ENCODE data around the gene SH3TC1.

The SH3TC1 gene

DNA sequence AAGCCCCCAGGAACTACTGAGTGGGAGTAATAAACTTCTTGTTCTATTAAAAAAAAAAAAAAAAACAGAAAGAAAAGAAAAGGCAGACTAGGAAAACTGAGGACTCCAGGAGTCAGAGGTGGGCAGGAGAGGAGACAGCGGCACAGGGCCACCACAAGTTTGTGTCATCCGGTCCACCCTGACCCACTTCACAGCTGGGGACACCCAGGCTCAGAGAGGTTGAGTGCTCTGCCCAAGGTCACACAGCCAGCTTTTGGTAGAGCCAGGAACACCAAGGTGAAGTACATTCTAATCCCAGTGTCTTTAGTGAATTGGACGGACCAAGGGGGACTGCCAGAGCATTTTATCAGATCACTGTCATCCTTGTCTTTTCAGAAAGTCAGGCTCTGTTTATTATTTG, 24.1 kb upstream of the SH3TC1 start:
- no peak overlapping the region for H3K4me3 ChIP-seq (ENCODE audit: low read length)
- no peak for DNase-seq (ENCODE audit: low read depth)
- TF ChIP-seq, protein P1, sequence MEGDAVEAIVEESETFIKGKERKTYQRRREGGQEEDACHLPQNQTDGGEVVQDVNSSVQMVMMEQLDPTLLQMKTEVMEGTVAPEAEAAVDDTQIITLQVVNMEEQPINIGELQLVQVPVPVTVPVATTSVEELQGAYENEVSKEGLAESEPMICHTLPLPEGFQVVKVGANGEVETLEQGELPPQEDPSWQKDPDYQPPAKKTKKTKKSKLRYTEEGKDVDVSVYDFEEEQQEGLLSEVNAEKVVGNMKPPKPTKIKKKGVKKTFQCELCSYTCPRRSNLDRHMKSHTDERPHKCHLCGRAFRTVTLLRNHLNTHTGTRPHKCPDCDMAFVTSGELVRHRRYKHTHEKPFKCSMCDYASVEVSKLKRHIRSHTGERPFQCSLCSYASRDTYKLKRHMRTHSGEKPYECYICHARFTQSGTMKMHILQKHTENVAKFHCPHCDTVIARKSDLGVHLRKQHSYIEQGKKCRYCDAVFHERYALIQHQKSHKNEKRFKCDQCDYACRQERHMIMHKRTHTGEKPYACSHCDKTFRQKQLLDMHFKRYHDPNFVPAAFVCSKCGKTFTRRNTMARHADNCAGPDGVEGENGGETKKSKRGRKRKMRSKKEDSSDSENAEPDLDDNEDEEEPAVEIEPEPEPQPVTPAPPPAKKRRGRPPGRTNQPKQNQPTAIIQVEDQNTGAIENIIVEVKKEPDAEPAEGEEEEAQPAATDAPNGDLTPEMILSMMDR (IDR thresholded peaks at IDR 0.05; ENCODE audit: insufficient read depth, low read depth, low read length, missing control alignments) = no peak

DNA sequence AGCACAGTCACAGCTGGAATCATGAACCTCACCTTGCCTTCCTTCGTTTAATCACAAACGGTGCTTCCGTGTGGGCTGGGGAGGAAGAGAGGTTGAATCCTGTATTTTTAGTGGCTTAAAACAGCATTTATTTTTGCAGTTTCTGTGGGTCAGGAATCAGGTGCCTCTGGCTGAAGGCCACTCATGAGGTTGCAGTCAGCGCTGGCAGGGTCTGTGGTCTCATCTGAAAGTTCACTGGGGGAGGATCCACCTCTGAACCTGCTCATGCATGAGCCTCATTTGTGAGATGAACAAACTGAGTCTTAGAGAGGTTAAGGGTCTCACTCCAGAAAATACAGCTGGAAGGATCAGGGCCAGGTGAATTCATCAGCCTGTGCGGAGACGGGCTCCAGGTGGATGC, 23.4 kb upstream of the SH3TC1 start:
- TF ChIP-seq, protein P1 (IDR thresholded peaks at IDR 0.05; ENCODE audit: insufficient read depth, low read depth, low read length, missing control alignments) = no peak
- no peak overlapping the region for H3K4me3 ChIP-seq (ENCODE audit: low read length)

GRCh38 chr4:8176547-8177399, 22.3 kb upstream of the SH3TC1 start:
- DNase-seq (ENCODE audit: low read depth) = peak; percentile 64
- TF ChIP-seq, protein P1 (IDR thresholded peaks at IDR 0.05; ENCODE audit: insufficient read depth, low read depth, low read length, missing control alignments) = peak; percentile 98
- H3K4me3 ChIP-seq (ENCODE audit: low read length) = no peak overlapping the region

More for the DNA sequence above, 23.4 kb upstream of the SH3TC1 start:
- no peak for DNase-seq (ENCODE audit: low read depth)

GRCh38 chr4:8177552-8177951, 21.5 kb upstream of the SH3TC1 start:
- TF ChIP-seq, protein P1 (IDR thresholded peaks at IDR 0.05; ENCODE audit: insufficient read depth, low read depth, low read length, missing control alignments) = no peak
- no peak overlapping the region for H3K4me3 ChIP-seq (ENCODE audit: low read length)
- no peak for DNase-seq (ENCODE audit: low read depth)

- no peak overlapping the region for H3K4me3 ChIP-seq (ENCODE audit: low read length)
- TF ChIP-seq, protein P1 (IDR thresholded peaks at IDR 0.05; ENCODE audit: insufficient read depth, low read depth, low read length, missing control alignments) = no peak
- no peak for DNase-seq (ENCODE audit: low read depth)
Observed at GRCh38 chr4:8177956-8178355, 21.1 kb upstream of the SH3TC1 start.

GRCh38 chr4:8179074-8179473, 20.0 kb upstream of the SH3TC1 start:
- no peak overlapping the region for H3K4me3 ChIP-seq (ENCODE audit: low read length)
- TF ChIP-seq, protein P1 (IDR thresholded peaks at IDR 0.05; ENCODE audit: insufficient read depth, low read depth, low read length, missing control alignments) = no peak
- no peak for DNase-seq (ENCODE audit: low read depth)

- DNase-seq (ENCODE audit: low read depth) = no peak
- H3K4me3 ChIP-seq (ENCODE audit: low read length) = no peak overlapping the region
- TF ChIP-seq, protein P1 (IDR thresholded peaks at IDR 0.05; ENCODE audit: insufficient read depth, low read depth, low read length, missing control alignments) = no peak
Observed at GRCh38 chr4:8179771-8180170, 19.3 kb upstream of the SH3TC1 start.

Data from epithelial cell of esophagus (primary cell).